GM10266 (cell line): ENCODE measurements around the gene KRT80.

Source experiments
- DNase-seq: peaks from one replicate; pipeline ENCODE4 v3.0.0; 2012; ENCODE audit errors: extremely low spot score
- TF ChIP-seq, protein P1 (sequence below): IDR thresholded peaks from 2 replicates; pipeline ENCODE4 v1.5.1; 2012; ENCODE audit warnings: mild to moderate bottlenecking, low read depth; ENCODE audit not compliant: control insufficient read depth, insufficient read depth; ENCODE audit errors: missing control alignments

The KRT80 gene

DNA sequence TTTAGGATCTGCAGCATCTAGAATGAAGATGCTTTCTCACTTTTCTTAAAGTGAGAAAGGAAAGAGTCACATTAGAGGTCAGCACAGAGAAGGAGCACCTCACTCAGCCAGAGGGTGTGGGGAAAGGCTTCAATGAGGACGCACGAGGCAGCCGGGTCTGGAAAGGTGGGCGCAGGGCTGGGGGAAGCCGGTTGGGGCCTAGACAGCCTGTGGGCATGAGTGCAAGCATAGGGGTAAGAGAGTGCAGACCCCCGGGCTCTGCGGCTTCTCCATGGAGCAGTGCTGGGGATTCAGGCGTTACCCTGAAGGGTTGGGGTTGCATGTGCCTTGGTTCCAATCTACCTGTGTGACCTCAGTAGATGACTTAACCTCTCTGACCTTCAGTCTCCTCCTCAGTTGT, 49.9 kb downstream of the KRT80 start:
- TF ChIP-seq, protein P1, sequence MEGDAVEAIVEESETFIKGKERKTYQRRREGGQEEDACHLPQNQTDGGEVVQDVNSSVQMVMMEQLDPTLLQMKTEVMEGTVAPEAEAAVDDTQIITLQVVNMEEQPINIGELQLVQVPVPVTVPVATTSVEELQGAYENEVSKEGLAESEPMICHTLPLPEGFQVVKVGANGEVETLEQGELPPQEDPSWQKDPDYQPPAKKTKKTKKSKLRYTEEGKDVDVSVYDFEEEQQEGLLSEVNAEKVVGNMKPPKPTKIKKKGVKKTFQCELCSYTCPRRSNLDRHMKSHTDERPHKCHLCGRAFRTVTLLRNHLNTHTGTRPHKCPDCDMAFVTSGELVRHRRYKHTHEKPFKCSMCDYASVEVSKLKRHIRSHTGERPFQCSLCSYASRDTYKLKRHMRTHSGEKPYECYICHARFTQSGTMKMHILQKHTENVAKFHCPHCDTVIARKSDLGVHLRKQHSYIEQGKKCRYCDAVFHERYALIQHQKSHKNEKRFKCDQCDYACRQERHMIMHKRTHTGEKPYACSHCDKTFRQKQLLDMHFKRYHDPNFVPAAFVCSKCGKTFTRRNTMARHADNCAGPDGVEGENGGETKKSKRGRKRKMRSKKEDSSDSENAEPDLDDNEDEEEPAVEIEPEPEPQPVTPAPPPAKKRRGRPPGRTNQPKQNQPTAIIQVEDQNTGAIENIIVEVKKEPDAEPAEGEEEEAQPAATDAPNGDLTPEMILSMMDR = no peak

GRCh38 chr12:52141306-52141705, 50.5 kb downstream of the KRT80 start:
- TF ChIP-seq, protein P1 = no peak
- no peak for DNase-seq

More for the DNA sequence above, 49.9 kb downstream of the KRT80 start:
- DNase-seq = no peak

- no peak for DNase-seq
- TF ChIP-seq, protein P1 = peak; percentile 60
These were observed 52.2 kb downstream of the KRT80 start for GRCh38 chr12:52139579-52140062.

GRCh38 chr12:52139147-52139546, 52.7 kb downstream of the KRT80 start:
- no peak for DNase-seq
- TF ChIP-seq, protein P1 = no peak

DNA sequence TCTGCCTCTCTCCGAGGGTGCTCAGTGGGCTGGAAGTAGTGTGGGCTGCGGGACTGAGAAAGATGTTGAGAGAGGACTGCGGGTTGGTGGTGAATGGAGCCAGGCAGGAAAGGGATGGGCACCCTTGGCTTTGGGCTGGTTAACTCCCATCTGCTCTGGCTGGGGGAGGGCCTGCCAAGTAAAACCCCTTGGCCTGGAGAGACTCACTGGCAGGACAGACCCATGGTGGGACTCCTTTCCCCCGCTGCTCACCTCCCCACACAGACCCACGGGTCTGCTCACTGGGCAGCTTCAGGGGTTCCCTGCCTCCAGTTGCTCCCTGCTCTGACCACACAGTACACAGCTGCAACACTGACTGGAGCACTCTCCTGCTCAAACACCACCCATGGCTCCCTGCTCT, 54.1 kb downstream of the KRT80 start:
- TF ChIP-seq, protein P1 = no peak
- no peak for DNase-seq

GRCh38 chr12:52132754-52133161, 59.1 kb downstream of the KRT80 start:
- no peak for DNase-seq
- TF ChIP-seq, protein P1 = no peak

DNA sequence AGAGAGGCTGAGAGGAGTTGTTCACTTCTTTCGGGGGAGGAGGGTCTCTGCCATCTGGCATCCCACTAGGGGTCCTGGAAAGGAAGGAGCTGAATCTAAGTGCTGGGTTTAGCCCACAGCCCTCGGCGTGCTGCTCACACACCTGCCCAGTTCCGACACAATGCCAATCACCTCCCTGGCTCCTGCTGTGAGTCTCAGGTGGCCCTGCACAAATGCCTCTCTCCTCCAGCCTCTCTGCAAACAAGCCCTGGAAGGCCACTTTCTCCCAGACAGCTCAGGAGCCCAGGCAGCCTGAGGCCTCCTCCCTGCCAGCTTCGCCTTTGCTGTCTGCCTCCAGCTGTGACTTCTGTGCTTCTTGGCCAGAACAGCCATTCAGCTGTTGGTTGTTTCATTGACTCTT, 61.1 kb downstream of the KRT80 start:
- DNase-seq = peak; percentile 4

More for the DNA sequence above, 61.1 kb downstream of the KRT80 start:
- TF ChIP-seq, protein P1 = no peak
